NCI-H187 treated with DMSO at 0.1 percent for 48 hours (cell line): ENCODE measurements around the gene AP1S3.

Experiments
- DNase-seq: peaks from one replicate; lab custom pipeline; 2025; lab: John Stamatoyannopoulos, UW

Gene AP1S3

DNA sequence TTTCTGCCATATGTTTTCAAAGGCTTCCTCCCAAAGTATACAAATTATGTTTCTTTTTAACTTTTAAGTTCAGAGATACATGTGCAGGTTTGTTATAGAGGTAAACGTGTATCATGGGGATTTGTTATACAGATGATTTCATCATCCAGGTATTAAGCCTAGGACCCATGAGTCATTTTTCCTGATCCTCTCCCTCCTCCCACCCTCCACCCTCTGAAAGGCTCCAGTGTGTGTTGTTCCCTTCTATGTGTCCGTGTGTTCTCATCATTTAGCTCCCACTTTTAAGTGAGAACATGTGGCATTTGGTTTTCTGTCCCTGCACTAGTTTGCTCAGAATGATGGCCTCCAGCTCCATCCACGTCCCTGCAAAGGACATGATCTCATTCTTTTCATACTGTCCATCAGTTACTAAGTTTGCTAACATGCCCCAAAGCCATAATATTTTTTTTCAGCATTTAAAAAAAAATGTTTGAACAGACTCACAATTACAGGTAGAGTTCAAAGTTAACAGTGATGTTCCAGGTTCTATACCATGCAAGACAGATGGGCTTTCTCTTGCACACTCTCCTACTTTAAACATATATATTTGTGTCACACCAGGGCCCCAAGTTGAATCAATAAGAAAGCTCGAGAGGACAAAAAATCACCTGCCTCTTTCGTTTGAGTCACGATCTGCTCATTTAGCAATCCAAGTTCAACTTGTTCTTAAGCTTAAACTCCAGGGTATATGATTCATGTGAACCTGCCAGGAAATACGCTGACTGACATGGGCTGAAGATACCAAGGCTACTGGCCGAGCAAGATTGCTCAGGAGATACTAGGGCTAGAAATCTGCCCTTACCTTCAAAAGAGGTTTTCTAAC lies 77.6 kb downstream of the AP1S3 start:
- no peak for DNase-seq

- DNase-seq, result no peak
Measured at GRCh38 chr2:223758131-223758840, 79.1 kb downstream of the AP1S3 start.

- no peak for DNase-seq
Measured at GRCh38 chr2:223753940-223754339, 83.4 kb downstream of the AP1S3 start.

DNA sequence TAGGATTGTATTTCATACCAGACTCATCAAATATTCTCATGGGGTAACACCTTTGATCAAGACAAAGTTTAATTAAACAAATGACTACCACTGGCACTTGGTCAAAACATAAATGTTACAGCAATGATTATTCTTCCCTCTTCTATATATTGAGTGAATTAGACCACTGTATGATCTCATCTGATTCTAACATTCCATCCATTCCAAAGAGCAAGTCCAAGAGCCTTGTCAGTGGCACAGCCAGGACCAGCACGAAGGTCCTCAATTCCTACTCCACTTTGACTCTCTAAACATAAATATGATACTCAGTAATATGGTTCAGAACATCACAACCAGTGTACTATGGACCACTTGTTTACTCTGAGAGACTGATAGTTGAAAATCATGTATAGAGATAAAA lies 86.4 kb downstream of the AP1S3 start:
- DNase-seq, result no peak

DNA sequence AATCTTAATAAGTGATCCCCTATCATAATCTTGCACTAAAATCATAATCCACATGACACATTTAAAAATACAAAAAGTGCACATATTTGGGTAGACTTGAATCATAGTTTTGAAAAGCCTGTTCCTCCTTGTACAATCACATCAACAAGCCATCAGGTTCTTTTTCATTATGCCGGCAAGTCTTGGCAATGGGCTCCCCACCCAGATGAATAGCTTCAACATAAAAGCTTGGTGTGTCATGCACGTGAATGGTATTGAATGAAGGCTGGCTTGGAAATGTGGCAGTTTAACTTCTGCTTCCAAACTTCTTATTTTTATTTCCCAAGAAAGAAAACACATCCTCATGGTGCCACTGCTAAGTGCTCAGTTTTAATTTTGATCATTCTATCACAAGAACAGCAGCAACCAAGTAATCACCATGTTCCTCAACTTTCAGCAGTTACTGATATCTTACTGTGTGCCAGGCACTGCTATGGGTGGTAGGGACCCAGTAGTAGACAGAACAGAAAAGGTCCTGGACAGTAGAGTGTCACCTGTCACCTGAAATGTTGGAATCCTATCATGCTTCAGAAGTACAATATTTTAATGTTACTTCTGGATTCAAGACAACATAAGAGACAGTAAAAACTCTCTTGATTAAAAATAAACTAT lies 89.9 kb downstream of the AP1S3 start:
- no peak for DNase-seq

GRCh38 chr2:223746611-223747010 lies 90.8 kb downstream of the AP1S3 start:
- no peak for DNase-seq

GRCh38 chr2:223744580-223744979 lies 92.8 kb downstream of the AP1S3 start:
- DNase-seq, result no peak

DNA sequence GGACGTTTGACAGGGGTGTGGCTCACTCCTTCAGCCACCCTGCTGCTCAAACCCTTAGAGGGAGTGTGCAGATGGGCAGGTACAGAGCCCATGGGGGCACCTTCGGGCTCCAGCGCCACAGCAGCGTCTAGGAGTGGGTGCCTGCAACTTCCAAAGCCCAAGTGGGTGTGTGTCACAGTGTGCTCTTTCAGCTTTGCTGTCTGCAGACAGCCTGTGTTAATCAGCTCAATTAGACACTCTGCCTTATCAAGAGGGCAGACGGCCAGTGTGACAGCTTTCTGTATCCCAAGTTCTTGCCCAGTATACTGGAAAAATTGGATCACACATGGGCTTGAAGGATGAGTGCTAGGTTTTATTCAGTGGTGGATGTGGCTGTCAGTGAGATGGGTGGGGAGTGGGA lies 96.7 kb downstream of the AP1S3 start:
- no peak for DNase-seq

GRCh38 chr2:223737207-223737606 lies 100.2 kb downstream of the AP1S3 start:
- no peak for DNase-seq

DNA sequence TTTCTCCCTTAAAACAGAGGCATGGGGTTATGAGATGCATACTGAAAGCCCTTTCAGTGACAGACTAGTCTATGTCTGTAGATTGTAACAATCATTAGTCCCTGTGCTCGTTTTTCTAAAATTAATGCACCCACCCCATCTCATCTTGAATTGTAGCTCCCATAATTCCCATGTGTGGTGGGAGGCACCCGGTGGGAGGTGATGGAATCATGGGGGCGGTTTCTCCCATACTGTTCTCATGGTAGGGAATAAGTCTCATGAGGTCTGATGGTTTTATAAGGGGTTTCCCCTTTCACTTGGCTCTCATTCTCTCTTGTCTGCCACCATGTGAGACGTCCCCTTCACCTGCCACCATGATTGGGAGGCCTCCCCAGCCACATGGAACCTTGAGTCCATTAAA lies 100.9 kb downstream of the AP1S3 start:
- no peak for DNase-seq

DNA sequence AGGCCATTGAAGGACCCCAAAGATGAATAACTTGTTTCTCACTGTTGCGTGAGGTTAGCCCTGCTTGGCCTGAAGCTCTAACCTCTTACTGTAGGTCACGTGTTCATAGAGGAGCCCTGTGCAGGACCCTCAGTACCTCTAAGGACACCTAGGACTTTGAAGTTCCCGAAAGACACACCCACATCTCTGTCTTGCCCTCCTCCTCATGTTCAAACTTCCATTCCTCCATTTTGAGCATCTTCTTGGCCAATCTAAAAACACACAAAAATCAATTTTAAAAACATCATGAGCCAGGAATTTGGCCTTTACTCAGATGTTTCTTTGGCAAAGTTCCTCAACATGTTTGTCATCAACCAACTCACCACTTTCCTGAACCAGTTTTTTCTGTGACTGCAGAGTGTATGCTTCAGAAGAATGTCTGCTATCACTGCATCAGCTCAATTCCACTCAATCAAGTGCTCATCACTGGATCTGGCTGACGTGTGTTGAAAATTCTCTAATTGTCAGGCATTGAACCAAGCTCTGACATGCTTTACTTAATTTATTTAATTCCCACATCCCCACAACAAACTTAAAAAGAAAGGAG lies 101.6 kb downstream of the AP1S3 start:
- DNase-seq, result no peak

DNA sequence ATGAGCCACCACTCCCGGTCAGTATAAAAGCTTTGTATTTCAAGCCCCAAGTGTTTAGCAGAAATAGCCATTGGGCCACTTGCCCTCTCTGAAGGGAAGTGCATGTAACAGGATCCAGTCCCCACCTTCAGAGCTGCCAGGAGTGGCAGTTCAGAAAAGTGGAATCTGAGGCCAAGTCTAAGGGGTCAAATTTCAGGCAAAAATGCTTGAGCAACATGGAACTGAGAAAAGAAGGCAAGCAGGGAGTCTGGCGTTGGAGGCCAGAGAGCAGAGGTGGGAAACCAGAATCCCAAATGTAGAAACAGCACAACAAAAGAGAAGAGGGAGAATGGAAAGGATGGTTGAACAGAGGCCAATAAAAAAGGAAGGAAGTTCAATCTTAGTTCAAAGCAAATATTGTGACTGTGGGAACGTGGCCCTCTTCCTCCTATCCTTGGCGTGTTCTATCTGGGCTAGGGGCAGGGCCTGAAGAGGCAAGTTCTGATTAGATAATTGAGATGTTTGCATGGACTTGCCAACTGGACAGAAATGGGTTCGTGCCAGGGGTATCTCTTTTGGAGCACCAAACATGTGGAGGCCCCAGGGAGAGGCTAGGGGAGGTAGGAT lies 102.2 kb downstream of the AP1S3 start:
- no peak for DNase-seq

GRCh38 chr2:223734346-223734745 lies 103.0 kb downstream of the AP1S3 start:
- no peak for DNase-seq

- DNase-seq, result no peak
Measured at GRCh38 chr2:223732346-223732745, 105.0 kb downstream of the AP1S3 start.

DNA sequence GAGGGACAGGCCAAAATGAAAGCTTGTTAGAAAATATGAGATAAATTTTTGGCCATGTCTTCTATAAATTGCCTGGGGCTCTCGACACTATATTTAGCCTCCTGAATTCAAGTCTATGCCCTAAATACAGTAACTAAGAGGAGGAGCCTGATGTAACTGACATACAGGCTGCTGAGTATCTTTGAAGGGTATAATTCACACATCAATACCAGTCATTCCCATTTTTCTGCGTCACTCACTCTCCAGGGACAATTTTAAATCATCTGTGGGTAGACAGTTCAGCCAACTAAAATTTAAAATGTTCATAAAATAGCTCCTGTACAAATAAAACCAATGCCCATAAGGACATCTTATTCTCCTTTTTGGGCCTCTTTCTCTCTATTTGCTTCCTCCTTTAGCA lies 105.9 kb downstream of the AP1S3 start:
- no peak for DNase-seq

DNA sequence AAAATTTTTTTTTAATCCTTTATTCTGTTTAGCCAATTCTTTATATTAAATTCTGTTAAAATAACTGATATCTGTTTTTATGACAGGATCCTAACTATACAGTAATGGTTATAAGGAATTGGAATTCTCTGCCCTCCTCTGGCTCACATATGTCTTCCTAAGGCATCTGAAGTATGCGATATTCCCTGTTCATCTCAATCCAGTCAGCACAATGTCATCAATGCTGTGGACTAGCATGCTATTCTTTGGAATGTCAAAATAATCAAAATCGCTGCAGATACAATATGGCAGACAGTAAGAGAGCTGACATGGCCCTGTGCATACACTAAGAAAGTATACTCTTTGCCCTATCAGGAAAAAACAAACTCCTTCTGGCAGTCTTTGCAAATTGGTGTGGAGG lies 107.6 kb downstream of the AP1S3 start:
- no peak for DNase-seq

GRCh38 chr2:223727562-223727961 lies 109.8 kb downstream of the AP1S3 start:
- DNase-seq, result no peak

GRCh38 chr2:223725986-223726970 lies 111.1 kb downstream of the AP1S3 start:
- DNase-seq, result no peak

- no peak for DNase-seq
Measured at GRCh38 chr2:223725494-223725893, 111.9 kb downstream of the AP1S3 start.

DNA sequence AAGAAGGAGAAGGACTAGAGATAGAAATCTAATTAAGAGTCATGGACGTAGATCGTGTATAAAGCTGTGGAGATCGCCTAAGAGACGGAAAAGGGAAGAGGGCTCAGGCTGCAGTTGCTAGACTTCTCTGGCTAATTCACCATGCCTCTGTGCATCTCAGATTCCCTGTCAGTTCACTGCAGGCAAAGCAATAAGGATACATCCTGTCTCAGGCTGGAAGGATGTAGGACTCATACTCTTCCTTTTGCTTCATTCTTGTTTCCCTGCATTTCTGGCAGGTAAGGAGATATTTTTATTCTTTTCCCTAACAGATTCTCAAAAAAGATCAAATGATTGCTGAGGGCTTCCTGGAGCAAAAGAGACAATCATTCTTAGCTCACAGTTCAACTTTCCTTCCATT lies 112.5 kb downstream of the AP1S3 start:
- no peak for DNase-seq

GRCh38 chr2:223723954-223724411 lies 113.4 kb downstream of the AP1S3 start:
- DNase-seq, result no peak
